Hematopoietic multipotent progenitor cell treated with erythropoietin and hydrocortisone succinate and interleukin-3 and kit ligand, for 8 days (in vitro differentiated cells): ENCODE data around the gene TRPM2.

Experiments
- DNase-seq: peaks from one replicate; pipeline ENCODE4 v3.0.0-alpha.2; 2015

TRPM2 gene

GRCh38 chr21:44448651-44449131 lies 95.3 kb downstream of the TRPM2 start:
- no peak for DNase-seq

- no peak for DNase-seq
These were observed 96.3 kb downstream of the TRPM2 start for GRCh38 chr21:44449473-44450363.

- no peak for DNase-seq
These were observed 97.0 kb downstream of the TRPM2 start for GRCh38 chr21:44450402-44450801.

GRCh38 chr21:44450999-44451398 lies 97.6 kb downstream of the TRPM2 start:
- no peak for DNase-seq

- no peak for DNase-seq
These were observed 99.7 kb downstream of the TRPM2 start for GRCh38 chr21:44453120-44453519.

DNA sequence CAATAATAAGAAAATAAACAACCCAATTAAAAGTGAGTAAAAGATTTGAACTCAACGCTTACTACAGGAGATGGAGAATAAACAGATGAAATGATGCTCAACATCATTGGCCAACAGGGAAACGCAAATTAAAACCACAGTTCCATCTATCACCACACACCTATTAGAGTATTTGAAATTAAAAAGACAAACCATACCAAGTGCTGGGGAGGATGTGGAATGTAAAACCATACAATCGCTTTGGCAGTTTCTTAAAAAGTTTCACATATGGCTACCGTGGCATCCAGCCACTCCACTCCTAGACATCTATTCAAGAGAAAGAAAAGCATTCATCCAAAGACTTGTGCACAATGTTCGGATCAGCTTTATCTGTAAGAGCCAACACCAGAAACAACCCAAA lies 100.6 kb downstream of the TRPM2 start:
- no peak for DNase-seq

DNA sequence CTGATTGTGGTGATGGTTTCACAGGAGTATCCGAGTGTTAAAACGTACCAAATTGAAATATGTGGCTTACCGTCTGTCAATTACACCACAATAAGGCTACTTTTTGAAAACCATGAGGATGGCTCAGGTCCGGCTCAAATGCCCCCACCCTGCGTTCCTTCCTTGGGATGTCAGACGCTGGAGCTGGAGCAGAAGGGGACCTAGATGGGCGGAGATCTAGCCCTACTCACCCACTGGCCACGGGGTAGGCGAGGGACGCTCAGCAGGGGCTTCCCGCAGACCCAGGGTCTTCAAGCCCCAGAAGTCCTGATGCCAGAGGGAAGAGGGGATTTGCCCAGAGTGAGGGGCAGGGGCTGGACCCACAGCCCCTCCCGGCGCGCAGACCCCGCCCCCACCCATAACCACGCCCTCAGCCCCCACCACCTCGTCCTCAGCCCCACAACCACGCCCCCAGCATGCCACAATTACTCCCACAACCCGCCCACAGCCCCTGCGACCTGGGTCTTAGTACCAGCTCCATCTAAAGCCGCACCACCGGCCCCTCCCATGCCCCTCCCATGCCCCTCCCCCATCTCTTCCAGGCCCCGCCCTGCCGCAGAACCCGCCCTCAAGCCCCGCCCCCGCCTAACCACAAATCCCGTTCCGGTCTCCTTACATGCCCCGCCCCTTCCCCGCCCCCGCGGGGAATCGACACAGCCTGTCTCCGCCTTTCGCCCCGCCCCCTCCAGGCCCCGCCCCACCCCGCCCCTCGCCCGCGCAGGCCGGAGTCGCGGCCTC lies 101.5 kb downstream of the TRPM2 start, which contains the start of gene LRRC3:
TSS of gene LRRC3 (plus strand) at position 764 of the 777 bp plus-strand sequence. CDS start 1,135 bp downstream, outside the sequence.
- peak; percentile 80 for DNase-seq

DNA sequence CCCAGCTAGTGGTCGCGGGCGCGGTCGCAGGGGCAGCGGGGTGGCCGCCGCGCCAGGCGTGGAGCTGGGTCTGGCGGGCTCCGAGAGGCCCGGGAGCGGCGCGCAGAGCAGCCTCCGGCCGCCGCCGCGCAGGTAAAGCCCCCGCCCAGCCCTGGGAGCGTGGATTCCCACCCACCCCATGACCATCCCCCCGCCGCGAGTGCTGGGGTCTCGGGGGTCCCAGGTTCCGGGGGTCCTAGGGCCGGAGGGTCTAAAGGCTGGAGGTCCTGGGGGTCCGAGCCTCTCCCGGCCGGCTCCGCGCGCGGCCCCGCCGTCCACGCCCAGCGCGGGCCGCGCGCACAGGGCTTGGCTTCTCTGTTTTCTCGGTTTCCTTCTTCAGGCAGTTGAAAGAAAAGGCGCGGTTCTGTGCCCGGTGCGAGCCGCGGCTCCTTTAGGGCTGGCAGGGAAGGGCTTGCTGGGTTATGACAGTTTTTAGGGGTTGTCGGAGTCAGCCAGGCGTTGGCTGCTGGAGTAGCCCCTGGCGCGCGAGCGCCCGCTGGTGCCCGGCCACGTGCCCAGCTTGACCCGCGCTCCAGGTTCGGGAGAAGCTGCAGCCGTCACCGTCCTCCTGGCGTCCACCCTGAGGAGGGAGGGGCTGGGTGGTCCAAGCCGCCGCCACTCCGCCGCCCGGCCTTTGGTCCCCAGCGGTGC lies 102.2 kb downstream of the TRPM2 start:
- peak; percentile 55 for DNase-seq

DNA sequence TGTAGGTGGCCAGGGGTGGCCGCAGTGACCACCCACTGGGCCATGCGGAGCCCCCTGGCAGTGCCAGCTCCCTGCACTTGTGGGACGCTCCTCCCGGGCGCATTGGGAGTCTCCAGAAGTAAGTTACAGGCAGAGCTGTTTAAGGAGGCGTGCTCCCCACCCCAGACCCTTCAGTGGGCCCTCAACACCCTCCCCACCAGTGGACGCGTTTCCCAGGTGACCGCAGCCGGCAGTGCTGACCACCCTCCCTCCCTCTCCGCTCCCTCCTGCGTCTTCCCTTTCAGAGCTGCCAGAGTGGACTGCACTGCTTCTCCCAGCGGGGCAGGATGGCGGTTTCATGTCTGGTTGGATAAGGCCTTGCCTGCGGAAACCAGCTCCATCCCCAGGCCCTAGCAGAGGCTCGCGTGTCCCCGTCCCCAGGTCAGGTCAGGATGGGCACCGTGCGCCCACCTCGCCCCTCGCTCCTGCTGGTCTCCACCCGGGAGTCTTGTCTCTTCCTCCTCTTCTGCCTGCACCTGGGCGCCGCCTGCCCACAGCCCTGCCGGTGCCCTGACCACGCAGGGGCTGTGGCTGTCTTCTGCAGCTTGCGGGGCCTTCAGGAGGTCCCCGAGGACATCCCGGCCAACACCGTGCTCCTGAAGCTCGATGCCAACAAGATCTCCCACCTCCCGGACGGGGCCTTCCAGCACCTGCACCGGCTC lies 102.9 kb downstream of the TRPM2 start:
- no peak for DNase-seq

DNA sequence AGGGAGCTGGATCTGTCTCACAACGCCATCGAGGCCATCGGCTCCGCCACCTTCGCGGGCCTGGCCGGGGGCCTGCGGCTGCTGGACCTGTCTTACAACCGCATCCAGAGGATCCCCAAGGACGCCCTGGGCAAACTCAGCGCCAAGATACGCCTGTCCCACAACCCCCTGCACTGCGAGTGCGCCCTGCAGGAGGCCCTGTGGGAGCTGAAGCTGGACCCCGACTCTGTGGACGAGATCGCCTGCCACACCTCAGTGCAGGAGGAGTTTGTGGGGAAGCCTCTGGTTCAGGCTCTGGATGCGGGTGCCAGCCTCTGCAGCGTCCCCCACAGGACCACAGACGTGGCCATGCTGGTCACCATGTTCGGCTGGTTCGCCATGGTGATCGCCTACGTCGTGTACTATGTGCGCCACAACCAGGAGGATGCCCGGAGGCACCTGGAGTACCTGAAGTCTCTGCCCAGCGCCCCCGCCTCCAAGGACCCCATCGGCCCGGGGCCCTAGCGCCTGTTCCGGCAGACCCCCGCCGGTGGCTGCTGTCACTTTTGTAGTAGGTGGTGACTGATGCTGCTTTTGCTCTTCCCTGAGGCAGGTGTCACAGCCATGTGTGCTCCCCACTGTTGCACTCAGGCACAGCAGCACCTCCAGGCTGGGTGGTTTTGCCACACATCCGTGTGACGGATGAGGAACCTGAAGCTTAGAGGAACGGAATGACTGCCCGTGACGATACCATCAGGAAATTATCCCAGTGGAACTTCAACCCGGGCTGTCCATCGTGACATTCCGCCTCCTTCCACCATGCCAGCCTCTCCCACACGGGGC lies 103.7 kb downstream of the TRPM2 start:
- DNase-seq = no peak

DNA sequence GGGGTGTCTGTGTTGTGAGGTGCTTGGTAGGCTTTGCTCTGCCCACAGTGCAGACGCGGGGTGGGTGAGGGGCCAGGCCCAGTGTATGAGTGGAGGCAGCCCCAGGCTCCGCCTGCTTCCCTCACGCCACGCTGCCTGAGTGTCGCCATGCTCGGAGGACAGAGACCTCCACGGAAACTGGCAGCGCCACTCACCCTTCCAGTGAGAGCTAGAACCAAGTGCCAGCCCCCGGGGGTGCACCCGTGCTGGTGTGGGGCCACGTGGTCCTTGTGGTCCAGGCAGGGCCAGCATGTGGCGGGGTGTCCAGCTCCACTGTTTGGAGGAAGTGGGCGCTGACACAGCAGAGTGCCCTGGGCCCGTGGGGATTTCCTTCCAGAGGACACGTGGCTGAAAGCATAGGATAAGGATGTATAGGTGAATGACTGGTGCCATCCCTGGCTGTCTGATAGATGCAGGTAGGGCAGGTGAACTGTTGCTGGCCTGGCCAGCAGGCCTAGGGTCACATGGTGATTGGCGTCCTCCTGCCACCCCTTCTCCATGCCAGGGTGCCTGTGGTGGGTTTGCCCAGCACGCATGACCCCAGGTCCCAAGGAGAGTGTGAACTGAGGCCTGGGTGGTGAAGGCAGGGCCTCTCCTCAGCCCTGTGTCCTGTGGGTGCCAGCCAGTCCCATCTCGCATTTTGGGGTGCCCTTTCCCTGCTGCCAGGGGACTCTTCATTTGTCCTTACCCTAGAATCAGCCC lies 105.7 kb downstream of the TRPM2 start:
- no peak for DNase-seq

DNA sequence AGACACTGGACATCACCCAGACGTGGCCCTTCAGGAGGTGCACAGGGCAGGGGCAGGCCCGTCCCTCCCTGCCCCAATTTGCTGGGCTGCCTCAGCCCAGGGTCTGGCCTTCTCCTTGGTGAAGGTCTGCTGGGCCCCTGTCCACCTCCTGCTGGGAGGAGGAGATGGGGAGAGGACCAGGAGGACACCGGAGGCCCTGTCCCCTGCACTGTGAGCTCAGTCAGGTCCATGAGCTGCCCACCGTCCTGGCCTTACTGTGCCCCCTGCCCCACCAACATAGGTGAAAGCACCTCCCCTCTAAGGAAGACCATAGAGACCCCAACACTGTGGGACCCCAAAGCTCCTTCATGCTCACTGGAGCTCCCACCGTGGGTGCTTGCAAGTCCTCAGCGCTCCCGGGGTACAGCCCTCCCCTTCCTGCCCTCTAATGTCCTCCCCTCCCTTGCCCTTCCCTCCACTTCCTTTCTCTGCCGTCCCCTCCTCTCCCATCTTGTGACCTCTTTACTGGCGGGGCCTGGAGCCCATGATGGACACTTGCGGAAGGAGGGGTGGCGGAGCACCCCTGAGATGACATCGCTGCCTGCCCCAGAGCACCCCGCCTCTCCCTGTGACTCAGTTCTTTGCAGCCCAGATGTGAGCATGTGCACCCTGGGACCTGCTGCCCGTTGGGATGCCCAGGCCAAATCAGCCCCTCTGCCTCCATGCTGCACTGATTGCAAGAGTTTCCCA lies 106.5 kb downstream of the TRPM2 start:
- DNase-seq = no peak

- no peak for DNase-seq
These were observed 107.0 kb downstream of the TRPM2 start for GRCh38 chr21:44460441-44460755.

GRCh38 chr21:44461005-44461404 lies 107.6 kb downstream of the TRPM2 start:
- DNase-seq = no peak

- DNase-seq = no peak
These were observed 108.1 kb downstream of the TRPM2 start for GRCh38 chr21:44461464-44462001.

GRCh38 chr21:44462086-44462833 lies 108.8 kb downstream of the TRPM2 start:
- DNase-seq = no peak

DNA sequence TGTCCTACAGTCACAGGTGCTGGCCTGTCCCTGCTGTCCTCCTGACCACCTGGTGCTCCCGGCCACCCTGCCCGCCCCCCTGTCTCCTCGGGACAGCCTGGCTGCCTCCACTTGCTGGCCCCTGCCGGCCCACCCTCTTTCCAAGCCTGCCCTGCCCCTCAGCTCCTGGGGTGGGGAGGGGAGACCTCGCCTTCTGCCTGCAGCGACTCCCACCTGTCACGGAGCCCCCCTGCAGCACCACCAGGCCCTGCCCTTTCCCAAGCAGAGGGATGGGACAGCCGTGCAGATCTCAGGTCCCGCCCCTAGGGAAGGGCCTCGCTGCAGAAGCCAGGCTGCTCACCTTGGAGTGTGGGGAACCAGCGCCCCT lies 109.4 kb downstream of the TRPM2 start:
- no peak for DNase-seq

DNA sequence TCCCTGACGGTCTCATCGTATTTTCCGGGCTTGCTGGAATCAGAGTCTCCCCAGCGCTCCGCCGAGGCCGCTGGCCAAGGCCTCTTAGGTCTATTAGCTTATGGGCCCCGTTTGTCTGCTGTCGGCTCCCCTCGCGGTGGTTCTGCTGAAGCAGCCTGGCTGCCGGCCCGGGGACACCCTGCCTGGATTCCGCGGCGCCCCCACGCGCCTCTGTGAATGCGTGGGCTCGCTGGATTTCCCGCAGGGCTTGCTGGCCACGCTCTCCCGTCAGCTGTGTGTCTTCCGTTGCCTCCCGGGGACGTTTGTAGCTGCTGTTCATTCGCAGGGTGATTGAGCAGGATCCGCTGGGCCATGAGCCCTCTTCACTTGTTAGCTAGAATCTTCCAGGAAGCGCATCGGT lies 110.3 kb downstream of the TRPM2 start:
- no peak for DNase-seq

- DNase-seq = no peak
These were observed 110.9 kb downstream of the TRPM2 start for GRCh38 chr21:44464351-44464750.
